ENCODE data around the gene DUSP1.

GRCh38 chr5:172807766-172808311 is 36.8 kb upstream of the DUSP1 start:
- TF ChIP-seq, protein P1, sequence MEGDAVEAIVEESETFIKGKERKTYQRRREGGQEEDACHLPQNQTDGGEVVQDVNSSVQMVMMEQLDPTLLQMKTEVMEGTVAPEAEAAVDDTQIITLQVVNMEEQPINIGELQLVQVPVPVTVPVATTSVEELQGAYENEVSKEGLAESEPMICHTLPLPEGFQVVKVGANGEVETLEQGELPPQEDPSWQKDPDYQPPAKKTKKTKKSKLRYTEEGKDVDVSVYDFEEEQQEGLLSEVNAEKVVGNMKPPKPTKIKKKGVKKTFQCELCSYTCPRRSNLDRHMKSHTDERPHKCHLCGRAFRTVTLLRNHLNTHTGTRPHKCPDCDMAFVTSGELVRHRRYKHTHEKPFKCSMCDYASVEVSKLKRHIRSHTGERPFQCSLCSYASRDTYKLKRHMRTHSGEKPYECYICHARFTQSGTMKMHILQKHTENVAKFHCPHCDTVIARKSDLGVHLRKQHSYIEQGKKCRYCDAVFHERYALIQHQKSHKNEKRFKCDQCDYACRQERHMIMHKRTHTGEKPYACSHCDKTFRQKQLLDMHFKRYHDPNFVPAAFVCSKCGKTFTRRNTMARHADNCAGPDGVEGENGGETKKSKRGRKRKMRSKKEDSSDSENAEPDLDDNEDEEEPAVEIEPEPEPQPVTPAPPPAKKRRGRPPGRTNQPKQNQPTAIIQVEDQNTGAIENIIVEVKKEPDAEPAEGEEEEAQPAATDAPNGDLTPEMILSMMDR (IDR thresholded peaks at IDR 0.05) = no peak
- TF ChIP-seq POLR2A (IDR thresholded peaks at IDR 0.05) = no peak

All from thyroid gland (tissue), 4 donors.